Activated effector memory CD4-positive, alpha-beta T cell treated with Interleukin-2 at 50 U/mL for 16 hours (primary cell): ENCODE measurements around the gene SFTA2.
"Not testable (repeated sequence)": the region's sequence is repeated elsewhere in the genome, so short reads cannot be mapped to it uniquely, and the experiment has no call there.

ENCODE experiments used
- DNase-seq: peaks from one replicate; pipeline ENCODE4 v3.0.0-alpha.2; 2020

Gene SFTA2

DNA sequence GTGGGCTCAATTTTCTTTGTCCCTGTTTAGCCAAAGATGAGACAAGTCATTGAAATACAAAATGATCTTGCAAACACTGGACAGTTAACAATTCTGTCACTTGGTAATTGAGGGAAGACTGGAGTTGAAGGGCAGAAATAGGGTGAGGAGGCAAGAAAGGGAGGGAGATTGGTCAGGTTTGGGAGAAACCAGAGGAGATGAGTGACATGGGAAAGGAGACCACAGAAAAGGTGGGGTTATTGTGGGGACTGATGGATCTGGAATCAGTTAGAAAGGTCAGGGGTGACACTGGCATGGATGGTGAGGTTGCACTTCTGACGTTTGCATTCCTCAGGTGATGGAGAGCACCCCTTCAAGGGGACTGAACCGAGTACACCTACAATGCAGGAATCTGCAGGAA, 23.3 kb downstream of the SFTA2 start:
- DNase-seq, result no peak

DNA sequence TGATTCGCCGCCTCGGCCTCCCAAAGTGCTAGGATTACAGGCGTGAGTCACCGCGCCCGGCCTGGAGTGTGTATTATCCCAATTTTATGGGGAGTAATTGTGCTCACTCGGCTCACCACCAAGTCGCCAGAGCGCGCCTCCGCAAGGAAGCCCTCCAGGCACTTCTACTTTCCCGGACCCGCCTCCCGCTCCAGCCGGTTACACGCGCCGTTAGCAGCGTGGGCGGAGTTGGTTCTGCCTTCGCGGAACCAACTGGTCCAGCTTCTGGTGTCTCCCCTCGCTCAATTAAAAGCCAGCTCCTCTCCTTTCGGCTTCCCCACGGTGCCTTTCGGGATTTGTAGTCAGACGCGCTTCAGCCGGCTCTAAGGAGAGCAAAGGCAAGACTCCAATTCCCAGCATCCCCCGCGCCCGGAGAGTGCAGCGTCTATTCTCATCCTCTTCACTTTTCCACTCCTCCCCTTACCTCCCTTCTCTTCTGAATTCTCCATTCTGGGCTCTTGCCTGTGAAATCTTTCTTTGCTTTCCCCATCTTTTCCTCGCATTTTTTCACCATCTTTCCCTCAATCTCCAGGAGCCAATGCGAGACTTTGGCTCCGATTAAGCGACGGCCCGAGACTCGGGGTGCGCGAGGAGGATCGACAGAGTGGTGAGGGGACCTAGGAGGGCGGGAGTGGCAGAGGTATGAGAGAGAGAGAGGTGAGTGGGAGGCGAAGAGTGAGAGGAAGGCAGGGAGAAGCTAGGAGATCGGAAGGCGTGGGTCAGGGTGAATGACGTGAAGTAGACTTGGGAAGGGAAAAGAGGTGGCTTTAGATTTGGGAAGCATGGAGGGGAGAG, 24.0 kb downstream of the SFTA2 start, which contains the start of gene GTF2H4:
Gene GTF2H4, plus strand, starts transcription at position 450 of the 834 bp plus-strand sequence.
- DNase-seq, result peak; percentile 92

DNA sequence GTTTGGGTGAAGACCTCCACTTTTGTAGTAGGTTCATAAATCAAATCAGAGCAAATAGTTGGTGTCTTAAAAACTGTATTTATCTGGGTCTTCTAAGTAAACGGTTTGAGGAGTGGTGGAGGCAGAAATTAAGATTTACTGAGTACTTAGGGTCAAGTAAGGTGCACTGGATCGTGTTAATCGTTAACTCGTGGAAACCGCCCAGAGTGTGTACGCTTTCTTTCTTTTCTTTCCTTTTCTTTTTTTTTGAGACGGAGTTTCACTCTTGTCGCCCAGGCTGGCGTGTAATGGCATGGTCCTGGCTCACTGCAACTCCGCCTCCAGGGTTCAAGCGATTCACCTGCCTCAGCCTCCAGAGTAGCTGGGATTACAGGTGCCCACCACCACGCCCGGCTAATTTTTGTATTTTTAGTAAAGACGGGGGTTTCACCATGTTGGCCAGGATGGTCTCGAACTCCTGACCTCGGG, 24.6 kb downstream of the SFTA2 start:
- not testable (repeated sequence) for DNase-seq

DNA sequence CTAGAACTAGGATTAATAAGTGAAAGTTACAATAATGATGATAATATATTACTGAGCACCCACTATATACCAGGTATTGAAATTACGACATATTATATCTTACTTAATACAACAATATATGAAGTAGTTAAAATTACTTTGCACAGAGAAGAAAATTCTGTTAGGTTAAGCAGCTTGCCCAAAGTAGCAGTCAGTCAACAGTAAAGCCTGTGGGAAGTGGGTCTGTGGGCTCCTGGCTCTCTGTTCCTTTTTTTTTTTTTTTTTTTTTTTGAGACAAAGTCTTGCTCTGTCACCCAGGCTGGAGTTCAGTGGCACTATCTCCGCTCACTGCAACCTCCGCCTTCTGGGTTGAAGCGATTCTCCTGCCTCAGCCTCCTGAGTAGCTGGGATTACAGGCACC, 28.7 kb downstream of the SFTA2 start:
- DNase-seq, result no peak

DNA sequence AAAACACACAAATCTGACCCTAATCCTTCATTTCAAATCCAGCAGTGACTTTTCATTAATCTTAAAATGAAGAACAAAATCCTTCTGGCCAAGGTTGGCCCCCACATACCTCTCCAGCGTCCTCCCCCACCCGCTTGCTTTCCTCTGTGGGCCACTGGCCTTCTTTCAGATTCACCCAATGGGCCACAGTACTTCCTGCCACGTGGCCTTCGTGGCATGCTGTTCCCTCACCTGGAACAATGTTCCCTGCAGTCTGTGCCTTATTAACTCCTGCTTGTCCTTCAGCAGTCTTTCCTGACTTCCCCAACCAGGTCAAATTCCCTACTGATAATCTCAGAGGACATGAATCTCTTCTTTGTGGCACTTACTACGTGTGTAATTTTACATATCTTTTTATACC, 29.3 kb downstream of the SFTA2 start:
- DNase-seq, result no peak

DNA sequence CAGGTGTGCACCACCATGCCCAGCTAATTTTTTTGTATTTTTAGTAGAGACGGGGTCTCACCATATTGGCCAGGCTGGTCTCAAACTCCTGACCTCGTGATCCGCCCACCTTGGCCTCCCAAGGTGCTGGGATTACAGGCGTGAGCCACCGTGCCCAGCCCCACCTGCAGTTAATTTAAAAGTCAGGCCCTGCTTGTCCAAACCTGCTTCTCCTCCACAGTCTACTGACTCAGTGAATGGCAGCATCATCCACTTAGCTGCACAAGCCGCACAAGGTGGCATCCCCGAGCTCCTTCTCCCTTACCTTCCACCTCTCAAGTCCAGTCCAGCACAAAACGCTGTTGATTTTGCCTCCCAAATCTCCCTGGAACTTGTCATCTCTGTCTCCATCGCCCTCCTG, 29.8 kb downstream of the SFTA2 start:
- not testable (repeated sequence) for DNase-seq

DNA sequence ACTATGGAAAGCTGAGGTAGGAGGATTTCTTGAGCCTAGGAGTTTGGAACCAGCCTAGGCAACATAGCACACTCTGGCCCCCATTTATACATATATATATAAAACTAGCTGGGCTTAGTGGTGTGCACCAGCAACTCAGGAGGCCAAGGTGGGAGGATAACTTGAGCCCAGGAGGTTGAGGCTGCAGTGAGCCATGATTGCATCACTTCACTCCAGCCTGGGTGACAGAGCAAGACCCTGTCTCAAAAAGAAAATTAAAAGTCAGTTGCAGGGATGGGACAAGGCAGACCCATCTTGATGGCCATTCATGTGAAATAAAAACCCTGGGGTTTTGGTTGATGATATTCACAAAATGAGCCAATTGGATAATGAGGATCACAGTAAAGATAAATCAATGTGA, 30.5 kb downstream of the SFTA2 start:
- DNase-seq, result no peak

DNA sequence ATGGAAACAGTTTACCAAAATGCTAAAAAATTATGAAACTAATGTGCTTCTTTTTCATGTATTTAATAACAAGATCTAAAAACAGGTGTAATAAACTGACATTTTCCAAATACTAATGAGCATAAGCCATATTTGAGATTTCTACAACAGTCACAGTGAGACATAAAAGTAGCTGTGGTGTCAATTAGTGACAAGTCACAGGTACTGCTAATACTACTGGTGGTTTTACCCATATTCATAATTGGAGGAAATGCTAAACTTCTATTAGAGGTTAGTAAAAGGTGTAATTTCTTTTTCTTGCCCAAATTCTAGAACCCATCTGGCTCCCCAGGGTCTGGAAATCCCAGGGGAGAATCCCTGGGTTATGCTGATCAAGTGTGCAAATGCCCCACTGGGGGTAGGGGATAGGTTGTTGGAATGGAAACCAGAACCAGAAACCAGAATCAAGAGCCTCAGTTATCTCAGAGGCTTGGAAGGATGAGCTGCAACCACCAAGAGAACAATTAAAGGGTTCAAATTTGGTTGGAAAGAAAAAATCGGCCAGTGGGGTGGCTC, 31.0 kb downstream of the SFTA2 start:
- no peak for DNase-seq

DNA sequence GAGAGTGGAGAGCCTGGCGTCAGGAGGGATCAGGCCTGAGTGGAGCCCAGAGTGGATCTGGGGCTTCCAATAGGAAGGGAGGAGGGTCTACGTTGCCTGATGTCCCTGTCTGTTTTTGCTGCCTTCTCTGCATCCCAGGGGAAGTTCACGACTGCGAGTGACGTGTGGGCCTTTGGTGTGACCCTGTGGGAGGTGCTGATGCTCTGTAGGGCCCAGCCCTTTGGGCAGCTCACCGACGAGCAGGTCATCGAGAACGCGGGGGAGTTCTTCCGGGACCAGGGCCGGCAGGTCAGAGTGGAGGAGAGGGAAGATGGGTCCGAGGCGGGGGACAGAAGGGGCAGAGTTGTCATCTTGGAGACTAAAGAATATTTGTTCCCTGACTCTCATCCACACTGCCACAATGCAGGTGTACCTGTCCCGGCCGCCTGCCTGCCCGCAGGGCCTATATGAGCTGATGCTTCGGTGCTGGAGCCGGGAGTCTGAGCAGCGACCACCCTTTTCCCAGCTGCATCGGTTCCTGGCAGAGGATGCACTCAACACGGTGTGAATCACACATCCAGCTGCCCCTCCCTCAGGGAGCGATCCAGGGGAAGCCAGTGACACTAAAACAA, 33.1 kb downstream of the SFTA2 start:
- no peak for DNase-seq

DNA sequence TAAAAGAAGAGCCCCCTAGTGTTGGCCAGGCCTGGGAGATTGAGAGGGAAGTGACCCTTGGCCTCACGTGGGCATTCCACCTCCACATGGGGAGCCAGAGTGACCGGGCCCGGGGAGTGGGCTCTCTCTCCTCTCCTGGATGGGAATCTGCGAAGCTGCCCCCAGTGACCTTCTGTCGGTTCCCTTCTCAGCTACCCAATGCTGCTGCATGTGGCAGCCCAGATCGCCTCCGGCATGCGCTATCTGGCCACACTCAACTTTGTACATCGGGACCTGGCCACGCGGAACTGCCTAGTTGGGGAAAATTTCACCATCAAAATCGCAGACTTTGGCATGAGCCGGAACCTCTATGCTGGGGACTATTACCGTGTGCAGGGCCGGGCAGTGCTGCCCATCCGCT, 34.1 kb downstream of the SFTA2 start:
- no peak for DNase-seq

DNA sequence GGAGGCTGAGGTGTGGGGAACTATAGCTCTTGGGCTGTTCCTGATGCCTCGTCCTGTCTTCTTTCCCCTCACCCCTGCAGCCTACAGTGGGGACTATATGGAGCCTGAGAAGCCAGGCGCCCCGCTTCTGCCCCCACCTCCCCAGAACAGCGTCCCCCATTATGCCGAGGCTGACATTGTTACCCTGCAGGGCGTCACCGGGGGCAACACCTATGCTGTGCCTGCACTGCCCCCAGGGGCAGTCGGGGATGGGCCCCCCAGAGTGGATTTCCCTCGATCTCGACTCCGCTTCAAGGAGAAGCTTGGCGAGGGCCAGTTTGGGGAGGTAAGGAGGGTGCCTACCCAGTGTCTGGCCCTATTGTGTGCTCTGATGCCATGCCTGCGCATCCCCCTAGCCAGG, 35.4 kb downstream of the SFTA2 start:
- DNase-seq, result no peak

DNA sequence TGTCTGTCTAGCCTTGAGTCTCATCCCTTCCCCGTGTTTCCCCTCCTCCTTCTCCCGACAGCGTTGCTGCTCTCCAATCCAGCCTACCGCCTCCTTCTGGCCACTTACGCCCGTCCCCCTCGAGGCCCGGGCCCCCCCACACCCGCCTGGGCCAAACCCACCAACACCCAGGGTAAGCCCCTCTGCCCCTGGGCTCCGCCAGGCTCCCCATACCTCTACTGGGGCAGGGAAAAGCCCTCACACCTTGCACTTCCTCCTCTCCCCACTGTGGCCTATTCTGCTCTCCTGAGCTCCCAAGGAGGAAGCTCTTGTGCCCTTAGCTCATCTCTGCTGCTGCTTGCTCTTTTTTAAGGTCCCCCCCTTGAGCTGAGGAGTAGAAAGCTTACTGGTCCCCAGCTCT, 36.6 kb downstream of the SFTA2 start:
- DNase-seq, result no peak

DNA sequence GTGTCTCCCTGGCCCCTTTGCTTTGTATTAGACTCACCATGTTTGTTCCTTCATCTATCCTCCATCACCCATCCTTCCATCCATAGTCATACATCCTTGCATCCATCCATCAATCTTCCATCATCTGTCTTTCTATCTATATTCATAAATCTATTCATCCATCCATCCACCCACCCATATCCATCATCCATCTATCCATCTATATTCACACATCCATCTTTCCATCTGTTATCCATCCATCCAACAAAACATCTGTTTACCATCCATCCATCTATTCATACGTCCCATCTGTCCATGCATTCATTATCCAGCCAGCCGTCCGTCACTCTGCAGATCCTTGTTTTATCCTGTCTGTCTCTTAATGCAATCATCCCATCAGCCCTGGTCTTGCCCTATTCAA, 37.0 kb downstream of the SFTA2 start:
- no peak for DNase-seq

DNA sequence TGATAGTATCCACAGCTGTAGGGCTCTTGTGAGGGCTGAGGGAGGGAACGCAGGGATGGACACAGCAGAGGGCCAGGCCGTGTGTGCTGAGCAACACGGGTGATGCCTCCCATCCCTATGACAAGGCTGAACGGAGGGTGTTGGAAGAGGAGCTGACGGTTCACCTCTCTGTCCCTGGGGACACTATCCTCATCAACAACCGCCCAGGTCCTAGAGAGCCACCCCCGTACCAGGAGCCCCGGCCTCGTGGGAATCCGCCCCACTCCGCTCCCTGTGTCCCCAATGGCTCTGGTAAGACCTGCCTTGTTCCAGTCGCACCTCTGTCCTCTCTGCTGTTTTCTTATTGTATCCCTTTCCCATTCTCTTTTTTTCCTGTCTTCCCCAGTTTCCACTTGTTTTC, 37.6 kb downstream of the SFTA2 start:
- DNase-seq, result no peak

DNA sequence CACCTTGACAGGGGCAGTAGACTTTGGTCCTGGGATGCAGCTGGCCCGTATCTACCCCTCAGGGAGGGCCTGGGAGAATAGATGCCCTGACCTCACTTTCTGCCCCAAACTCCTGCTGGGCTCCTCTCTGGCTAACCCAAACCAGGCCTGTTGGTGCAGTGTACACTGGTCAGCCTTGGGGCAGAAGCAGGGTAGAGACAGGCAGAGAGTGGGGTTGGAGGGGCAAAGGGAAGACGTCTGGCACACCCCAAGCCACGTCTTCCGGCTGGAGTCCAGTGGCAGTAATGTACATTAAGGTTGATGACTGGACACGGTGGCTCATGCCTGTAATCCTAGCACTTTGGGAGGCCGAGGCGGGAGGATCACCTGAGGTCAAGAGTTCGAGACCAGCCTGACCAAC, 38.3 kb downstream of the SFTA2 start:
- no peak for DNase-seq

DNA sequence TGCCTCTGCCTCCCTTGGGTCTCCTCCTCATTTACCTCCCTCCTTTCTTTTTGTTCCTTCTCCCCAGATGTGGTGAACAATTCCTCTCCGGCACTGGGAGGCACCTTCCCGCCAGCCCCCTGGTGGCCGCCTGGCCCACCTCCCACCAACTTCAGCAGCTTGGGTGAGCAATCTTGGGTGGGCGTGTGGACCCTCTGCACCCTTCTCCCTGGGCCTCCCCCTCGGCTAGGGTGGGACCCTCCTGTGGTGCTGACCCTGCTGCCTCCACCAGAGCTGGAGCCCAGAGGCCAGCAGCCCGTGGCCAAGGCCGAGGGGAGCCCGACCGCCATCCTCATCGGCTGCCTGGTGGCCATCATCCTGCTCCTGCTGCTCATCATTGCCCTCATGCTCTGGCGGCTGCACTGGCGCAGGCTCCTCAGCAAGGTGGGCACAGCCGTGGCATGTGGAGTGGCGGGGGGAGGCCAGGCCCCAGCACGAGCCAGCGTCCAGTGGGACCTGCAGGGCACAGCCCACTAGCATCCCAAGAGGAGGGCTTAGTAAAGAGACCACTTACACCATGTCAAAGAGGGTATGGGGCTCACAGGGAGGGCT, 38.9 kb downstream of the SFTA2 start:
- DNase-seq, result no peak

DNA sequence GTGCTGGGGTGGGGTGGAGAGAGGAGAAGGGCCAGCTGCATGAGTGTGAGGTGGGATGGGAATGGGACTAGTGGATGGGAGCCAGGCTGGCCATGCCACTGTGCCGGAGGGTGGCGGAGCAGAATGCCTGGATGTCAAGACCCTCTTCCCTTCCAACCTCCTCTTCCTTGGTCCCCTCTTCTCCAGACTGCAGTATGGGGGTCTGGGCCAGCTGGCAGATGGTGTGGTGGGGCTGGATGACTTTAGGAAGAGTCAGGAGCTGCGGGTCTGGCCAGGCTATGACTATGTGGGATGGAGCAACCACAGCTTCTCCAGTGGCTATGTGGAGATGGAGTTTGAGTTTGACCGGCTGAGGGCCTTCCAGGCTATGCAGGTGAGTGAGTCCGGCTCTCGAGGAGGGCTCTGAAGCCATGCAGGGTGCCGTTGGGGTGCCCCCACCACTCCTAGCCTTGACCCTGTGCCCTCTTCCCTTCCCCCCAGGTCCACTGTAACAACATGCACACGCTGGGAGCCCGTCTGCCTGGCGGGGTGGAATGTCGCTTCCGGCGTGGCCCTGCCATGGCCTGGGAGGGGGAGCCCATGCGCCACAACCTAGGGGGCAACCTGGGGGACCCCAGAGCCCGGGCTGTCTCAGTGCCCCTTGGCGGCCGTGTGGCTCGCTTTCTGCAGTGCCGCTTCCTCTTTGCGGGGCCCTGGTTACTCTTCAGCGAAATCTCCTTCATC, 40.0 kb downstream of the SFTA2 start:
- no peak for DNase-seq

DNA sequence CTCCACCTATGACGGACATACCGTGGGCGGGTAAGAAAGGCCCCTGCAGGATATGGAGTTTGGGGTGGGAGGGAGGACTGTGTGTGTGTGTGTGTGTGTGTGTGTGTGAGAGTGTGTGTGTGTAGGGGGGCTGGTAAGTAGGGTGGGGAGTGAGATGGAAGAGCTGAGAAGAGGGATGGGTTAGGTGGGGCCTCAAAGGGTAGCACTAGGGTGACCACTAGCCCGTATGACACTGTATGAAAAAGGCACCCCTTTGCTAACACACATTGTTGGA, 40.6 kb downstream of the SFTA2 start:
- DNase-seq, result no peak

DNA sequence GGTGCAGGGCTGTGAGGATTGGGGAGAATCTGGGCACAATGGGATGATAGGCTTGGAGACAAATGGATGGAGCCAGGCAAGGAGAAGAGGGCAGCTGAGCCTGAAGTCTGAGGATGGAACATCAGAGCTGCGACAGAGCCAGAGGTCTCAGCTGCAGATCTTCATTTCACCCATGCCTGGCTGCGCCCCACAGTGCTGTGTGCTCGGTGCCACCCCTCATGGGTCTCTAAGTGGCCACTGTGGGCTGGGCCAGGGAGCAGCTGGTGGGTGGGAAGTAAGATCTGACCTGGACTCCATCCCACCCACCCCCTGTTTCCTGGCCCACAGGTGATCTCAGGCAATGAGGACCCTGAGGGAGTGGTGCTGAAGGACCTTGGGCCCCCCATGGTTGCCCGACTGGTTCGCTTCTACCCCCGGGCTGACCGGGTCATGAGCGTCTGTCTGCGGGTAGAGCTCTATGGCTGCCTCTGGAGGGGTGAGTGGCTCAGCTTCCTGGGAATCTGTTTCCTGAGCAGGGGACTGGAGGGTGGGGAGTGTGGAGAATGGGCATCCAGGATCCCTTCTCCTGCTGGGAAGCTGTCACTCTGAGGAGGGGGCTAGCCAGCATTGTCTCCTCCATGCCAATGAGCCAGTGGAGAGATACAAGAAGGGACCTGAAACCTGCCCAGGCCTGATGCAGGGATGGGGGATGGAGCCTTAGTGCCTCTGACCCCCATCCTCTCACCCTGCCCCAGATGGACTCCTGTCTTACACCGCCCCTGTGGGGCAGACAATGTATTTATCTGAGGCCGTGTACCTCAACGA, 41.1 kb downstream of the SFTA2 start:
- no peak for DNase-seq

DNA sequence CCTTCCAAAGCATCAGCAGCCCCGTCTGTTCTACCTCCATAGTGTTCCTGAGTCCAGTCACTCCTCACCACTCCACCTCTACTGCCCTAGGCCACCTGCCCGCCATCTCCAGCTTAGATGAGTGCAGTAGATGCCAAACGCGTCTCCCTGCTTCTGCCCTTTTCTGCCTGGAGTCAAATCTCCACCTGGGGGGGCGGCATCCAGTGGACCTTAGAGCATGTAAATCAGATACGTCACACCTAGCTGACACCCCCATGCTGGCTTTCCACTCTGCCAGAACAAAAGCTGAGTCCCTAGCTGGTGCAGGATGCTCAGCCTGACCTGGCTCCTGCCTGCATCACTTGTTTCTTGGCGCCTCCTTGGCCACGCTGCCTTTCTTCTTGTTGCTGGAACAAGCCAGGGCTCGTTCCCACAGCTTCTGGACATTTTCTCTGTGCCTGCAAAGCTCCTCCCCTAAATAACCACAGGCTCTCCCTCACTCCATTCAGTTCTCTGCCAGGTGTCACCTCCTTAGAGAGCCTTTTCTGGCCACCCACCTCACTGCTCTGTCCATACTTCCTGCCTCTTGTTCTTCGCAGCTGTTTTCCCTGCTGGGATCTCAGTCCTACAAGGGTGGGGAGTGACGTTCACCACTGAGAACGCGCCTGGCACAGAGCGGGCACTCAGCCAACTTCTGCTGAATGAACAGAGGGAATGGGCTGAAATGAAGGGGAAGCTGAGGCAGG, 41.9 kb downstream of the SFTA2 start:
- DNase-seq, result no peak

DNA sequence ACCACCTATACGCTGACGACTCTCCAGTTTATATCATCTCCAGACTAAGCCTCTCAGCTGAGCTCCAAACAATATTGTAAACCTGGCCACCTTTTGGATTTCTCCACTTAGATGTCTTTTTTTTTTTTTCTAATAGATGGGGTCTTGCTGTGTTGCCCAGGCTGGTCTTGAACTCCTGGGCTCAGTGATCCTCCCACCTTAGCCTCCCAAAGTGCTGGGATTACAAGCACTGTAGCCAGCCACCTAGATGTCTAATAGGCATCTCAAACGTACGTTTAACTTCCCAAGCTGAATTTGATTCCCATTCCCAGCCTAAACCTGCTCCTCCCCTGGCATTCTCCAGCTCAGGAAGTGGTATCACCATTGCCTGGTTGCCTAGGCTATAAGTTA, 42.5 kb downstream of the SFTA2 start:
- no peak for DNase-seq
